ENCODE results near the gene ORAI3.

ORAI3 gene

GRCh38 chr16:30957456-30958174 is 8.7 kb downstream of the ORAI3 start, which contains the start of gene SETD1A:
SETD1A (plus strand) TSS chr16:30957754; CDS start chr16:30958732, 978 bp downstream.
- TF ChIP-seq EGR1 (IDR thresholded peaks at IDR 0.05) (no peak), RAD21 (IDR thresholded peaks at IDR 0.05; ENCODE audit: low read depth) (no peak), FOXM1 (IDR thresholded peaks at IDR 0.05; ENCODE audit: borderline replicate concordance, low read depth) (no peak), ZBTB7A (IDR thresholded peaks at IDR 0.05; ENCODE audit: low read depth) (no peak), MAX (IDR thresholded peaks at IDR 0.05) (peak; percentile 69), CEBPB (IDR thresholded peaks at IDR 0.05) (no peak), YY1 (IDR thresholded peaks at IDR 0.05; ENCODE audit: low read depth) (no peak), TAF1 (IDR thresholded peaks at IDR 0.05; ENCODE audit: low read depth) (0 out of 2 replicates have a peak, but pooled peaks have one; percentile 14), CREB1 (IDR thresholded peaks at IDR 0.05; ENCODE audit: low read depth) (no peak; the same call in 1 of the 2 replicates), TCF12 (IDR thresholded peaks at IDR 0.05; ENCODE audit: low read depth) (no peak), EP300 (IDR thresholded peaks at IDR 0.05; ENCODE audit: borderline replicate concordance) (peak; percentile 66), TEAD4 (IDR thresholded peaks at IDR 0.05) (no peak; the same call in 1 of the 2 replicates), NFIC (IDR thresholded peaks at IDR 0.05) (no peak)
- TF ChIP-seq, protein P1, sequence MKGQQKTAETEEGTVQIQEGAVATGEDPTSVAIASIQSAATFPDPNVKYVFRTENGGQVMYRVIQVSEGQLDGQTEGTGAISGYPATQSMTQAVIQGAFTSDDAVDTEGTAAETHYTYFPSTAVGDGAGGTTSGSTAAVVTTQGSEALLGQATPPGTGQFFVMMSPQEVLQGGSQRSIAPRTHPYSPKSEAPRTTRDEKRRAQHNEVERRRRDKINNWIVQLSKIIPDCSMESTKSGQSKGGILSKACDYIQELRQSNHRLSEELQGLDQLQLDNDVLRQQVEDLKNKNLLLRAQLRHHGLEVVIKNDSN (IDR thresholded peaks at IDR 0.05) = no peak
- TF ChIP-seq, protein P2, sequence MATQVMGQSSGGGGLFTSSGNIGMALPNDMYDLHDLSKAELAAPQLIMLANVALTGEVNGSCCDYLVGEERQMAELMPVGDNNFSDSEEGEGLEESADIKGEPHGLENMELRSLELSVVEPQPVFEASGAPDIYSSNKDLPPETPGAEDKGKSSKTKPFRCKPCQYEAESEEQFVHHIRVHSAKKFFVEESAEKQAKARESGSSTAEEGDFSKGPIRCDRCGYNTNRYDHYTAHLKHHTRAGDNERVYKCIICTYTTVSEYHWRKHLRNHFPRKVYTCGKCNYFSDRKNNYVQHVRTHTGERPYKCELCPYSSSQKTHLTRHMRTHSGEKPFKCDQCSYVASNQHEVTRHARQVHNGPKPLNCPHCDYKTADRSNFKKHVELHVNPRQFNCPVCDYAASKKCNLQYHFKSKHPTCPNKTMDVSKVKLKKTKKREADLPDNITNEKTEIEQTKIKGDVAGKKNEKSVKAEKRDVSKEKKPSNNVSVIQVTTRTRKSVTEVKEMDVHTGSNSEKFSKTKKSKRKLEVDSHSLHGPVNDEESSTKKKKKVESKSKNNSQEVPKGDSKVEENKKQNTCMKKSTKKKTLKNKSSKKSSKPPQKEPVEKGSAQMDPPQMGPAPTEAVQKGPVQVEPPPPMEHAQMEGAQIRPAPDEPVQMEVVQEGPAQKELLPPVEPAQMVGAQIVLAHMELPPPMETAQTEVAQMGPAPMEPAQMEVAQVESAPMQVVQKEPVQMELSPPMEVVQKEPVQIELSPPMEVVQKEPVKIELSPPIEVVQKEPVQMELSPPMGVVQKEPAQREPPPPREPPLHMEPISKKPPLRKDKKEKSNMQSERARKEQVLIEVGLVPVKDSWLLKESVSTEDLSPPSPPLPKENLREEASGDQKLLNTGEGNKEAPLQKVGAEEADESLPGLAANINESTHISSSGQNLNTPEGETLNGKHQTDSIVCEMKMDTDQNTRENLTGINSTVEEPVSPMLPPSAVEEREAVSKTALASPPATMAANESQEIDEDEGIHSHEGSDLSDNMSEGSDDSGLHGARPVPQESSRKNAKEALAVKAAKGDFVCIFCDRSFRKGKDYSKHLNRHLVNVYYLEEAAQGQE (IDR thresholded peaks at IDR 0.05; ENCODE audit: low read depth) = no peak

DNA sequence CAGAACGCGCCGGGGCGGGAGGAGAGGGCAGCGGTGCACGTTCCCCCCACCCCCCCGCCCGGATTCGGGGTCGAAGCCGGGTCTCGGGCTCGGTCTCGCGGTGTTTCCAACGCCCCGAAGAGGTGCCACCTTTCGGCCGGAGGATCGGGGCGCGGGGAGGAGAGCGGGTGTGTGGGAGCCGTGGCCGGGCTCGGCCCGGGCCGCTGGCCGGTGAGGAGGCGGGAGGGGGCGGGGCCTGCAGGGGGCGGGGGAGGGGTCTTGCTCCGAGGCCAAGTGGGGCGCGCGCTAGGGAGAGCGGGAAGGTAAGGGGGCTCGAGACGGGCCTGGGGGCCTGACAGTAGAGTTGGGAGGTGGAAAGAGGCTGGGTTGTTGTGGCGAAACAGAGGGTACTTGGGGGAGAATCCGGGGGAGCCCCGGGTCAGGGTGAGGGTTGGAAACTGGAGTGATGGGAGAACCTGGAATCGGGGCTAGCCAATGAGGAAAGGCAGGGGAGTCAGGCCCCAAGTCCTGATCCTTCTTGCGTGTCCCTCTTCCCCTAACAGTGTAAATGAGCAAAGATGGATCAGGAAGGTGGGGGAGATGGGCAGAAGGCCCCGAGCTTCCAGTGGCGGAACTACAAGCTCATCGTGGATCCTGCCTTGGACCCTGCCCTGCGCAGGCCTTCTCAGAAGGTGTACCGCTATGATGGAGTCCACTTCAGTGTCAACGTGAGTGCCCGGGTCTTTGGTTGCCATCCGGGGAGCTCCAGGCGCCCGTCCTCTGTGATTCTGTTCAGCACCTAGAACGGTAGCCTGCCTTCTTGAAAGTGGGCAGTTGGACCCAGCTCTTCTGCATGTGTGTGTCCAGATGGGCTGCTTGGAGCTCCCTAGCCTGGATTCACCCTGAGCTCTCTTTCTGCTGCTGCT is 9.6 kb downstream of the ORAI3 start:
- TF ChIP-seq FOXM1 (IDR thresholded peaks at IDR 0.05; ENCODE audit: borderline replicate concordance, low read depth) (no peak), CREB1 (IDR thresholded peaks at IDR 0.05; ENCODE audit: low read depth) (no peak), RAD21 (IDR thresholded peaks at IDR 0.05; ENCODE audit: low read depth) (no peak)

GRCh38 chr16:30961384-30961783 is 12.5 kb downstream of the ORAI3 start:
- no peak for TF ChIP-seq FOXM1 (IDR thresholded peaks at IDR 0.05; ENCODE audit: borderline replicate concordance, low read depth)
- TF ChIP-seq RAD21 (IDR thresholded peaks at IDR 0.05; ENCODE audit: low read depth) = no peak
- no peak for TF ChIP-seq MAX (IDR thresholded peaks at IDR 0.05)
- no peak for TF ChIP-seq NFIC (IDR thresholded peaks at IDR 0.05)
- TF ChIP-seq ZBTB7A (IDR thresholded peaks at IDR 0.05; ENCODE audit: low read depth) = no peak
- TF ChIP-seq, protein P2 (IDR thresholded peaks at IDR 0.05; ENCODE audit: low read depth) = no peak
- TF ChIP-seq, protein P1 (IDR thresholded peaks at IDR 0.05) = no peak
- no peak for TF ChIP-seq TAF1 (IDR thresholded peaks at IDR 0.05; ENCODE audit: low read depth)
- no peak for TF ChIP-seq TCF12 (IDR thresholded peaks at IDR 0.05; ENCODE audit: low read depth)
- TF ChIP-seq CEBPB (IDR thresholded peaks at IDR 0.05) = no peak
- TF ChIP-seq YY1 (IDR thresholded peaks at IDR 0.05; ENCODE audit: low read depth) = no peak
- no peak for TF ChIP-seq EP300 (IDR thresholded peaks at IDR 0.05; ENCODE audit: borderline replicate concordance)
- TF ChIP-seq EGR1 (IDR thresholded peaks at IDR 0.05) = no peak
- no peak for TF ChIP-seq CREB1 (IDR thresholded peaks at IDR 0.05; ENCODE audit: low read depth)
- no peak for TF ChIP-seq TEAD4 (IDR thresholded peaks at IDR 0.05)

GRCh38 chr16:30963925-30964511 is 15.2 kb downstream of the ORAI3 start:
- TF ChIP-seq CREB1 (IDR thresholded peaks at IDR 0.05; ENCODE audit: low read depth) (no peak), CEBPB (IDR thresholded peaks at IDR 0.05) (no peak), TCF12 (IDR thresholded peaks at IDR 0.05; ENCODE audit: low read depth) (no peak), TEAD4 (IDR thresholded peaks at IDR 0.05) (no peak), ZBTB7A (IDR thresholded peaks at IDR 0.05; ENCODE audit: low read depth) (no peak), TAF1 (IDR thresholded peaks at IDR 0.05; ENCODE audit: low read depth) (no peak), EP300 (IDR thresholded peaks at IDR 0.05; ENCODE audit: borderline replicate concordance) (no peak), FOXM1 (IDR thresholded peaks at IDR 0.05; ENCODE audit: borderline replicate concordance, low read depth) (no peak), YY1 (IDR thresholded peaks at IDR 0.05; ENCODE audit: low read depth) (no peak), EGR1 (IDR thresholded peaks at IDR 0.05) (no peak), NFIC (IDR thresholded peaks at IDR 0.05) (no peak), MAX (IDR thresholded peaks at IDR 0.05) (no peak), RAD21 (IDR thresholded peaks at IDR 0.05; ENCODE audit: low read depth) (no peak)
- TF ChIP-seq, protein P2 (IDR thresholded peaks at IDR 0.05; ENCODE audit: low read depth) = no peak
- TF ChIP-seq, protein P1 (IDR thresholded peaks at IDR 0.05) = no peak

All from Ishikawa (cell line).